GM12878 (cell line): Measurements from ENCODE around the gene SYNGR2.

Source experiments
- CHD1 ChIP-seq: IDR thresholded peaks from 2 replicates; pipeline ENCODE4 v1.6.1; 2012; ENCODE audit warnings: low read depth, low read length, improper control_type of control experiment
- TCF12 ChIP-seq: IDR thresholded peaks from 2 replicates; pipeline ENCODE4 v1.6.1; 2011; ENCODE audit warnings: low read depth, mild to moderate bottlenecking, low read length
- TF ChIP-seq, protein P1 (sequence below), 3 experiments: IDR thresholded peaks in 2 of 3; conservative IDR thresholded peaks in 1 of 3; 2 replicates each; pipeline ENCODE4 v1.5.1; 2011; ENCODE audit warnings: low read depth in 3 of 3, low read length in 3 of 3, mild to moderate bottlenecking in 3 of 3, control low read depth in 2 of 3, moderate library complexity in 2 of 3, inconsistent platforms in 1 of 3, mixed read lengths in 1 of 3; ENCODE audit not compliant: control insufficient read depth in 2 of 3, insufficient read depth in 1 of 3; ENCODE audit errors: extremely low read depth in 1 of 3

DNA sequence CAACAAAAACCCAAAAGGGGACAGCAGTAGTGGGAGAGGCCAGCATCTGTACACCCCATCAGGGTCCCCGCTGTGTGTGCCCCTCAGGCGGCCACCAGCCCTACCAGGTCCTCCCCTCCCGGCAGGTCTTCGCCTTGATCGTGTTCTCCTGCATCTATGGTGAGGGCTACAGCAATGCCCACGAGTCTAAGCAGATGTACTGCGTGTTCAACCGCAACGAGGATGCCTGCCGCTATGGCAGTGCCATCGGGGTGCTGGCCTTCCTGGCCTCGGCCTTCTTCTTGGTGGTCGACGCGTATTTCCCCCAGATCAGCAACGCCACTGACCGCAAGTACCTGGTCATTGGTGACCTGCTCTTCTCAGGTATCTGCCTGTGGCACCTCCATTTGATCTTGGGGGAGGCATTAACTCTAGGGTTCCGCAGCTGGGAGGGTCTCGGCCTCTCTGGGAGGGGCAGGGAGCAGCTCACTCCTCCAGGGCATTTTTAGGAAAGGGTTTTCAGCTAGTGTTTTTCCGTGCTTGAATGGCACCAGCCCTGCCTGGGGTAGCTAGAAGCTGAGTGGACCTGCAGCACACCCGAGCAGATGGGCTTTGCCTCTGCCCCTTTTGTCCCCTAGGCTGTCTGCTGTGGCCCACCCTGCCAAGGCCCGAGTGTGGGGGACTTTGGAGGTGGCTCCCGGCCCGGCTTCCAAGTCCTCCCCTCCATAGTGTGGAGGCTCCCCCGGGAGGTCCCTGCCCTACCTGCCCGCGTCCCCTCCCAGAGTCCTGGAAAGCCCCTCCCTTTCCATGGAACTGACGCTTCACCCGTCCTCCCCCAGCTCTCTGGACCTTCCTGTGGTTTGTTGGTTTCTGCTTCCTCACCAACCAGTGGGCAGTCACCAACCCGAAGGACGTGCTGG lies 2.6 kb downstream of the SYNGR2 start:
- TF ChIP-seq CHD1: no peak
- TF ChIP-seq, protein P1, sequence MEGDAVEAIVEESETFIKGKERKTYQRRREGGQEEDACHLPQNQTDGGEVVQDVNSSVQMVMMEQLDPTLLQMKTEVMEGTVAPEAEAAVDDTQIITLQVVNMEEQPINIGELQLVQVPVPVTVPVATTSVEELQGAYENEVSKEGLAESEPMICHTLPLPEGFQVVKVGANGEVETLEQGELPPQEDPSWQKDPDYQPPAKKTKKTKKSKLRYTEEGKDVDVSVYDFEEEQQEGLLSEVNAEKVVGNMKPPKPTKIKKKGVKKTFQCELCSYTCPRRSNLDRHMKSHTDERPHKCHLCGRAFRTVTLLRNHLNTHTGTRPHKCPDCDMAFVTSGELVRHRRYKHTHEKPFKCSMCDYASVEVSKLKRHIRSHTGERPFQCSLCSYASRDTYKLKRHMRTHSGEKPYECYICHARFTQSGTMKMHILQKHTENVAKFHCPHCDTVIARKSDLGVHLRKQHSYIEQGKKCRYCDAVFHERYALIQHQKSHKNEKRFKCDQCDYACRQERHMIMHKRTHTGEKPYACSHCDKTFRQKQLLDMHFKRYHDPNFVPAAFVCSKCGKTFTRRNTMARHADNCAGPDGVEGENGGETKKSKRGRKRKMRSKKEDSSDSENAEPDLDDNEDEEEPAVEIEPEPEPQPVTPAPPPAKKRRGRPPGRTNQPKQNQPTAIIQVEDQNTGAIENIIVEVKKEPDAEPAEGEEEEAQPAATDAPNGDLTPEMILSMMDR (IDR thresholded peaks at IDR 0.05 in 2 of 3, conservative IDR thresholded peaks at IDR 0.05 in 1 of 3; ENCODE audit: control insufficient read depth in 2 of 3, extremely low read depth in 1 of 3, insufficient read depth in 1 of 3, low read depth in 3 of 3, low read length in 3 of 3): no peak
- TF ChIP-seq TCF12: no peak
